ENCODE measurements around the gene LRMDA.
A peak's percentile ranks its signal among the peaks of the same experiment; 100 is the strongest.

GRCh38 chr10:75651417-75651816 is 220.0 kb downstream of the LRMDA start:
- no peak for TF ChIP-seq POLR2A (IDR thresholded peaks at IDR 0.05)
- TF ChIP-seq CTCF (IDR thresholded peaks at IDR 0.05), result peak in 1 of 6 experiments; percentile 6
